OCI-LY7 (cell line): ENCODE results near the gene GULP1. TPM values are rescaled to one million over a fixed set of nuclear protein-coding genes. Genes with fewer than 3 reads are reported as not detected.

ENCODE experiments used
- BruUV-seq: library from RNA; stranded (reverse); fragments of 400-500 nt; replicated peaks from 2 replicates; lab custom pipeline; 2021; lab: Mats Ljungman, UMichigan
- CTCF ChIA-PET: fragments of 300-600 bp; sonication (Branson Sonifier 250); formaldehyde crosslinking; loops from one replicate; lab custom pipeline; 2022; ENCODE audit warnings: antibody characterized with exemption; ENCODE audit not compliant: unreplicated experiment; lab: Charles Lee
- POLR2A ChIA-PET: fragments of 300-600 bp; sonication (Branson Sonifier 250); formaldehyde crosslinking; loops from one replicate; lab custom pipeline; 2022; ENCODE audit warnings: antibody characterized with exemption; lab: Charles Lee
- DNase-seq: peaks from one replicate; pipeline ENCODE4 v3.0.0-alpha.2; 2015; ENCODE audit warnings: low spot score
- H2AFZ ChIP-seq: fragments of 200-600 bp; sonication (generic), shearing (Covaris generic); 2 replicates; pipeline ENCODE4 v1.6.1; 2014; ENCODE audit warnings: mild to moderate bottlenecking, antibody characterized with exemption, low read length, moderate library complexity
- H3K27ac ChIP-seq: fragments of 200-600 bp; sonication (generic); 2 replicates; pipeline ENCODE4 v1.5.1; 2014; ENCODE audit warnings: mixed run types, low read depth, mild to moderate bottlenecking, moderate library complexity, low read length, inconsistent platforms; ENCODE audit not compliant: poor library complexity, severe bottlenecking
- H3K36me3 ChIP-seq: fragments of 200-600 bp; sonication (generic); 2 replicates; pipeline ENCODE4 v1.6.1; 2014; ENCODE audit warnings: mild to moderate bottlenecking, antibody characterized with exemption, low read length, moderate library complexity, mixed read lengths; ENCODE audit not compliant: insufficient read depth
- H3K4me1 ChIP-seq: fragments of 200-600 bp; sonication (generic); 2 replicates; pipeline ENCODE4 v1.5.1; 2014; ENCODE audit warnings: mild to moderate bottlenecking, low read length; ENCODE audit not compliant: insufficient read depth, poor library complexity, severe bottlenecking
- H3K4me2 ChIP-seq: fragments of 200-600 bp; sonication (generic); 2 replicates; pipeline ENCODE4 v1.6.1; 2014; ENCODE audit warnings: mild to moderate bottlenecking, low read length
- H3K4me3 ChIP-seq: fragments of 200-600 bp; sonication (generic); 2 replicates; pipeline ENCODE4 v1.5.1; 2014; ENCODE audit warnings: mild to moderate bottlenecking, low read depth, low read length; ENCODE audit not compliant: poor library complexity, severe bottlenecking
- H3K79me2 ChIP-seq: fragments of 200-600 bp; sonication (generic); 2 replicates; pipeline ENCODE4 v1.6.1; 2016; ENCODE audit warnings: low read depth, mild to moderate bottlenecking, low read length, moderate library complexity, mixed read lengths; ENCODE audit not compliant: insufficient read depth
- H3K9me2 ChIP-seq: fragments of 200-600 bp; sonication (generic); 2 replicates; pipeline ENCODE4 v1.6.1; 2016; ENCODE audit warnings: mild to moderate bottlenecking, low read length, mixed read lengths; ENCODE audit not compliant: insufficient read depth
- H3K9me3 ChIP-seq: fragments of 200-600 bp; sonication (generic); 2 replicates; pipeline ENCODE4 v1.6.1; 2014; ENCODE audit warnings: mild to moderate bottlenecking, mixed run types, low read length, mixed read lengths
- H4K20me1 ChIP-seq: fragments of 200-600 bp; sonication (generic); 2 replicates; pipeline ENCODE4 v1.6.1; 2014; ENCODE audit warnings: mild to moderate bottlenecking, antibody characterized with exemption, low read length, moderate library complexity, mixed read lengths; ENCODE audit not compliant: insufficient read depth
- CTCF ChIP-seq: fragments of 200-600 bp; sonication (generic); conservative IDR thresholded peaks from 2 replicates; pipeline ENCODE4 v1.5.1; 2014; ENCODE audit warnings: mild to moderate bottlenecking, antibody characterized with exemption, low read length, moderate library complexity, mixed read lengths
- EZH2phosphoT487 ChIP-seq: fragments of 200-600 bp; sonication (generic); IDR thresholded peaks from 2 replicates; pipeline ENCODE4 v1.6.1; 2018; ENCODE audit warnings: low read depth, borderline replicate concordance, mild to moderate bottlenecking, mixed run types, antibody characterized with exemption, low read length, moderate library complexity, mixed read lengths
- intact Hi-C: fragments of 100-400 bp; cut with micrococcal nuclease; formaldehyde crosslinking; loops from one replicate; pipeline ENCODE4 v1.10.0; 2022; ENCODE audit not compliant: unreplicated experiment
- total RNA-seq, 2 experiments: library from RNA; depleted of rRNA in 1 of 2; stranded (reverse); fragments of >200 nt in 1 of 2; shearing (Covaris generic) in 1 of 2; gene quantifications; 2 replicates each; pipeline ENCODE4 v1.2.3, GENCODE V29; 2014 to 2022

Gene GULP1
- total RNA-seq, 2 experiments from 2014 or later = not detected

GRCh38 chr2:188572592-188572991 lies 280.9 kb downstream of the GULP1 start:
- no TSS peak for BruUV-seq
- Histone ChIP-seq H4K20me1 (no peaks in the 10 kb centered on the region), H2AFZ (no peak overlapping the region), H3K9me3 (no peaks in the 10 kb centered on the region), H3K4me1 (no peaks in the 10 kb centered on the region), H3K9me2 (no peaks in the 10 kb centered on the region), H3K36me3 (no peaks in the 10 kb centered on the region), H3K4me3 (no peak overlapping the region), H3K79me2 (no peaks in the 10 kb centered on the region), H3K27ac (no peak overlapping the region), H3K4me2 (no peak overlapping the region)
- DNase-seq = no peak
- ChIA-PET CTCF (no interaction called here), POLR2A (interaction anchor here (0.6 kb wide), 1 partner anchor 246 kb away, joined by 3 read pairs; no protein-coding TSS in a partner anchor)
- intact Hi-C loops = no loop called here
- TF ChIP-seq CTCF (no peak), EZH2phosphoT487 (no peak)

- H4K20me1 ChIP-seq = no peaks in the 10 kb centered on the region
- no peak for DNase-seq
- no TSS peak for BruUV-seq
- TF ChIP-seq CTCF (no peak), EZH2phosphoT487 (no peak)
- no peak overlapping the region for H2AFZ ChIP-seq
- H3K36me3 ChIP-seq = no peaks in the 10 kb centered on the region
- no peaks in the 10 kb centered on the region for H3K9me3 ChIP-seq
- H3K4me3 ChIP-seq = no peak overlapping the region
- ChIA-PET CTCF (no interaction called here), POLR2A (interaction anchor here (1.0 kb wide), 1 partner anchor 12 kb away, joined by 3 read pairs; no protein-coding TSS in a partner anchor)
- intact Hi-C loops = no loop called here
- no peak overlapping the region for H3K4me2 ChIP-seq
- no peak overlapping the region for H3K27ac ChIP-seq
- no peaks in the 10 kb centered on the region for H3K4me1 ChIP-seq
- no peaks in the 10 kb centered on the region for H3K9me2 ChIP-seq
- no peaks in the 10 kb centered on the region for H3K79me2 ChIP-seq
These were observed 281.8 kb downstream of the GULP1 start for GRCh38 chr2:188573453-188573852.

GRCh38 chr2:188576006-188576405 lies 284.3 kb downstream of the GULP1 start:
- no peak overlapping the region for H2AFZ ChIP-seq
- intact Hi-C loops = no loop called here
- no peak for DNase-seq
- H3K36me3 ChIP-seq = no peaks in the 10 kb centered on the region
- H3K4me3 ChIP-seq = no peak overlapping the region
- H3K9me2 ChIP-seq = no peaks in the 10 kb centered on the region
- H3K9me3 ChIP-seq = no peaks in the 10 kb centered on the region
- POLR2A ChIA-PET = interaction anchor here (0.6 kb wide), 1 partner anchor 8 kb away, joined by 4 read pairs; no protein-coding TSS in a partner anchor
- H3K27ac ChIP-seq = no peak overlapping the region
- CTCF ChIA-PET = no interaction called here
- H3K4me2 ChIP-seq = no peak overlapping the region
- TF ChIP-seq CTCF (no peak), EZH2phosphoT487 (no peak)
- H3K79me2 ChIP-seq = no peaks in the 10 kb centered on the region
- no TSS peak for BruUV-seq
- H4K20me1 ChIP-seq = no peaks in the 10 kb centered on the region
- no peaks in the 10 kb centered on the region for H3K4me1 ChIP-seq
